Astrocyte (in vitro differentiated cells and primary cell): Measurements from ENCODE around the gene STAB1. TPM values are rescaled to one million over a fixed set of nuclear protein-coding genes. Genes with fewer than 3 reads are reported as not detected.

Experiments used
- DNase-seq: peaks from one replicate; pipeline ENCODE4 v3.0.0-alpha.2; 2010; ENCODE audit warnings: low read depth
- FAIRE-seq: peaks from 2 replicates; lab custom pipeline; 2011; peaks lifted over from hg19 to GRCh38; lab: Jason Lieb, UNC
- H2AFZ ChIP-seq: 2 replicates; pipeline ENCODE4 v1.6.0; 2012; ENCODE audit warnings: low read depth, low read length, inconsistent platforms
- H3K27ac ChIP-seq: 2 replicates; pipeline ENCODE4 v1.5.1; 2011; ENCODE audit warnings: low read depth, low read length, inconsistent platforms
- H3K27me3 ChIP-seq: 2 replicates; pipeline ENCODE4 v1.6.0; 2011; ENCODE audit warnings: low read length, inconsistent platforms; ENCODE audit not compliant: insufficient read depth
- H3K36me3 ChIP-seq: 2 replicates; pipeline ENCODE4 v1.5.1; 2011; ENCODE audit warnings: low read length, inconsistent platforms; ENCODE audit not compliant: insufficient read depth
- H3K4me1 ChIP-seq: 2 replicates; pipeline ENCODE4 v1.5.1; 2011; ENCODE audit warnings: low read length, inconsistent platforms; ENCODE audit not compliant: insufficient read depth
- H3K4me2 ChIP-seq: 2 replicates; pipeline ENCODE4 v1.6.0; 2012; ENCODE audit warnings: low read length, inconsistent platforms
- H3K4me3 ChIP-seq: 2 replicates; pipeline ENCODE4 v1.5.1; 2011; ENCODE audit warnings: low read depth, mild to moderate bottlenecking, low read length, inconsistent platforms; ENCODE audit not compliant: insufficient read depth
- H3K79me2 ChIP-seq: 2 replicates; pipeline ENCODE4 v1.6.0; 2012; ENCODE audit warnings: mild to moderate bottlenecking, low read length, inconsistent platforms; ENCODE audit not compliant: insufficient read depth
- H3K9ac ChIP-seq: 2 replicates; pipeline ENCODE4 v1.6.0; 2012; ENCODE audit warnings: mild to moderate bottlenecking, low read length, inconsistent platforms
- H3K9me3 ChIP-seq: 2 replicates; pipeline ENCODE4 v1.5.1; 2012; ENCODE audit warnings: low read depth, mild to moderate bottlenecking, low read length, inconsistent platforms; ENCODE audit not compliant: insufficient read depth
- H4K20me1 ChIP-seq: 2 replicates; pipeline ENCODE4 v1.6.0; 2012; ENCODE audit warnings: low read length, inconsistent platforms; ENCODE audit not compliant: insufficient read depth
- H3K27ac Mint-ChIP-seq: one replicate; pipeline ENCODE4 v1.8.0; 2021; ENCODE audit warnings: mild to moderate bottlenecking, mixed read lengths; ENCODE audit not compliant: unreplicated experiment
- H3K27me3 Mint-ChIP-seq: one replicate; pipeline ENCODE4 v1.8.0; 2021; ENCODE audit warnings: low read depth, mixed read lengths; ENCODE audit not compliant: unreplicated experiment
- H3K36me3 Mint-ChIP-seq: one replicate; pipeline ENCODE4 v1.8.0; 2021; ENCODE audit warnings: low read depth, mixed read lengths; ENCODE audit not compliant: unreplicated experiment
- H3K4me1 Mint-ChIP-seq: one replicate; pipeline ENCODE4 v1.8.0; 2021; ENCODE audit warnings: low read depth, mixed read lengths; ENCODE audit not compliant: unreplicated experiment
- H3K4me3 Mint-ChIP-seq: one replicate; pipeline ENCODE4 v1.8.0; 2021; ENCODE audit warnings: mild to moderate bottlenecking, moderate library complexity, mixed read lengths; ENCODE audit not compliant: unreplicated experiment
- H3K9me3 Mint-ChIP-seq: one replicate; pipeline ENCODE4 v1.8.0; 2021; ENCODE audit warnings: mild to moderate bottlenecking, mixed read lengths; ENCODE audit not compliant: unreplicated experiment
- CTCF ChIP-seq: IDR thresholded peaks from 2 replicates; pipeline ENCODE4 v1.5.1; 2011; ENCODE audit warnings: low read depth, mild to moderate bottlenecking, inconsistent platforms, low read length, moderate library complexity; ENCODE audit not compliant: insufficient read depth
- EZH2 ChIP-seq: IDR thresholded peaks from 2 replicates; pipeline ENCODE4 v1.6.1; 2012; ENCODE audit warnings: mild to moderate bottlenecking, low read length, inconsistent platforms; ENCODE audit not compliant: insufficient read depth
- total RNA-seq: library from RNA; stranded (reverse); gene quantifications from 2 replicates; pipeline ENCODE4 v1.2.1, GENCODE V29; 2021

Gene STAB1
- total RNA-seq, 1 donor from 2014 or later: 0.39 TPM

- peaks cover 2% of the 10 kb centered on the region for H3K4me1 Mint-ChIP-seq
- H3K4me1 ChIP-seq: no peaks in the 10 kb centered on the region
- H3K27ac Mint-ChIP-seq: no peak overlapping the region
- H3K9ac ChIP-seq: no peak overlapping the region
- FAIRE-seq (no peak), DNase-seq (no peak)
- H3K36me3 Mint-ChIP-seq: peaks cover 11% of the 10 kb centered on the region
- H3K4me3 Mint-ChIP-seq: no peak overlapping the region
- H3K4me3 ChIP-seq: no peak overlapping the region
- H3K36me3 ChIP-seq: peaks cover 8% of the 10 kb centered on the region
- H3K4me2 ChIP-seq: no peak overlapping the region
- no peaks in the 10 kb centered on the region for H3K9me3 Mint-ChIP-seq
- H2AFZ ChIP-seq: no peak overlapping the region
- H4K20me1 ChIP-seq: peaks cover 24% of the 10 kb centered on the region
- no peaks in the 10 kb centered on the region for H3K79me2 ChIP-seq
- H3K9me3 ChIP-seq: no peaks in the 10 kb centered on the region
- H3K27me3 ChIP-seq: no peaks in the 10 kb centered on the region
- TF ChIP-seq CTCF (no peak), EZH2 (no peak)
- H3K27ac ChIP-seq: no peak overlapping the region
- peaks cover 17% of the 10 kb centered on the region for H3K27me3 Mint-ChIP-seq
These were observed 25.8 kb downstream of the STAB1 start for GRCh38 chr3:52520716-52521487.

- Histone ChIP-seq H3K4me1 (no peaks in the 10 kb centered on the region), H4K20me1 (peaks cover 30% of the 10 kb centered on the region), H3K27me3 (no peaks in the 10 kb centered on the region), H3K27ac (no peak overlapping the region), H3K4me3 (no peak overlapping the region), H3K4me2 (no peak overlapping the region), H3K9ac (no peak overlapping the region), H3K36me3 (peaks cover 8% of the 10 kb centered on the region), H3K79me2 (no peaks in the 10 kb centered on the region), H3K9me3 (no peaks in the 10 kb centered on the region), H2AFZ (no peak overlapping the region)
- Mint-ChIP-seq H3K9me3 (no peaks in the 10 kb centered on the region), H3K27me3 (peaks cover 17% of the 10 kb centered on the region), H3K36me3 (peaks cover 12% of the 10 kb centered on the region), H3K4me3 (no peak overlapping the region), H3K4me1 (peaks cover 6% of the 10 kb centered on the region), H3K27ac (no peak overlapping the region)
- TF ChIP-seq EZH2: no peak
- TF ChIP-seq CTCF: no peak
- DNase-seq (no peak), FAIRE-seq (no peak)
These were observed 26.3 kb downstream of the STAB1 start for GRCh38 chr3:52521488-52521824.

GRCh38 chr3:52521881-52522650 lies 26.9 kb downstream of the STAB1 start:
- Histone ChIP-seq H3K36me3 (peaks cover 12% of the 10 kb centered on the region), H3K4me2 (no peak overlapping the region), H3K4me3 (no peak overlapping the region), H3K9ac (no peak overlapping the region), H3K27ac (no peak overlapping the region), H2AFZ (no peak overlapping the region), H3K9me3 (no peaks in the 10 kb centered on the region), H3K27me3 (no peaks in the 10 kb centered on the region), H4K20me1 (peaks cover 36% of the 10 kb centered on the region), H3K79me2 (no peaks in the 10 kb centered on the region), H3K4me1 (no peaks in the 10 kb centered on the region)
- Mint-ChIP-seq H3K27ac (no peak overlapping the region), H3K9me3 (no peaks in the 10 kb centered on the region), H3K36me3 (peaks cover 14% of the 10 kb centered on the region), H3K4me3 (no peak overlapping the region), H3K4me1 (peaks cover 7% of the 10 kb centered on the region), H3K27me3 (peaks cover 15% of the 10 kb centered on the region)
- DNase-seq: no peak
- no peak for TF ChIP-seq EZH2
- TF ChIP-seq CTCF: no peak
- FAIRE-seq: no peak
